GM21381 (cell line): Measurements from ENCODE around the gene BDKRB2.

Source experiments
- ATAC-seq: cut with Tn5 transposase; IDR thresholded peaks from one replicate; pipeline ENCODE4 v1.9.1; 2021; ENCODE audit warnings: mild to moderate bottlenecking, moderate library complexity; ENCODE audit not compliant: unreplicated experiment

BDKRB2 gene

DNA sequence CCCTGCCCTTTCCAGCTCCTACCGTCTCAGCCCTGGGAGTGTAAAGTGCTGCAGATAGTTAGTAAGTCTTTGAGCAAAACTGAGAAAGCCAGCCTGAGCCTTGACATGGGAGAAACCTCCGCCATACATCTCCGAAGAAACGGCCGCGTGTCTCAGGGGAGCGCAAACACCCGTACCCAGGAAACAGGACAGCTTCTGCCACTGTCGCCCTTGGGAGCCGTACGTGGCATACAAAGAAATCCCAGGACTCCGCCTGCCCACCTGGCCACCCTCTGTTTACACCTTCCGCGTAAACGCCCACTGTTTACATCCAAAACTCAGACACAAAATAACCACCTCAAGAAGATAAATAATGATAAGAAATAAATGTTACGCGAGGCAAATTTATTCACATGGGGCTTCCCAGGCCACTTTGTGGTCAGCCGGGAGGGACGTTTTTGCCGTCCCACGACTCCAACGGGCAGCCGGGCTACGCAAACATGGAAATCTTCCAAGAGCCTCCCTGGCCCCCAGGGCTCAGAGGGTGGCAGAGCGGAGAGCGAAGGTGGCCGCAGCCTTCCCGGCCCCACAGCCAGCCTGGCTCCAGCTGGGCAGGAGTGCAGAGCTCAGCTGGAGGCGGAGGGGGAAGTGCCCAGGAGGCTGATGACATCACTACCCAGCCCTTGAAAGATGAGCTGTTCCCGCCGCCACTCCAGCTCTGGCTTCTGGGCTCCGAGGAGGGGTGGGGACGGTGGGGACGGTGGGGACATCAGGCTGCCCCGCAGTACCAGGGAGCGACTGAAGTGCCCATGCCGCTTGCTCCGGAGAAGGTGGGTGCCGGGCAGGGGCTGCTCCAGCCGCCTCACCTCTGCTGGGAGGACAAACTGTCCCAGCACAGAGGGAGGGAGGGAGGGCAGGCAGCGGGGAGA lies at the start of gene BDKRB2:
Gene BDKRB2 (plus strand): TSS at position 689 of the 908 bp plus-strand sequence. CDS start 32,269 bp downstream, outside the sequence.
- no peak for ATAC-seq

DNA sequence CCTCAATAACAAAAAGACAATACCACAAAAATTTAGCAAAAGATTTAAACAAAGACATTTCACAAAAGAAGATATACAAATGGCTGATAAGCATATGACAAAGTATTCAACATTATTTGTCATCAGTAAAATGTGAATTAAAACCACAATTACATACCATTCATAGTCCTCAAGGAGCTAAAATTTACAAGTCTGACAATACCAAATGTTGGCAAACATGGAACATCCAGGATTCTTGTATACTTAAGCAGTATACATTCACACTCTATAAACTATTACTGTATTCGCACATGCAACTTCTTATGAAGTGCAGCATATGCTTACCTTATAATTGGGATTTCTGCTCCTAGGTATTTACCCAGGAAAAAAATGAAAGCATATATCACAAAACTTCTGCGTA lies 49.7 kb upstream of the BDKRB2 start:
- ATAC-seq, result no peak

DNA sequence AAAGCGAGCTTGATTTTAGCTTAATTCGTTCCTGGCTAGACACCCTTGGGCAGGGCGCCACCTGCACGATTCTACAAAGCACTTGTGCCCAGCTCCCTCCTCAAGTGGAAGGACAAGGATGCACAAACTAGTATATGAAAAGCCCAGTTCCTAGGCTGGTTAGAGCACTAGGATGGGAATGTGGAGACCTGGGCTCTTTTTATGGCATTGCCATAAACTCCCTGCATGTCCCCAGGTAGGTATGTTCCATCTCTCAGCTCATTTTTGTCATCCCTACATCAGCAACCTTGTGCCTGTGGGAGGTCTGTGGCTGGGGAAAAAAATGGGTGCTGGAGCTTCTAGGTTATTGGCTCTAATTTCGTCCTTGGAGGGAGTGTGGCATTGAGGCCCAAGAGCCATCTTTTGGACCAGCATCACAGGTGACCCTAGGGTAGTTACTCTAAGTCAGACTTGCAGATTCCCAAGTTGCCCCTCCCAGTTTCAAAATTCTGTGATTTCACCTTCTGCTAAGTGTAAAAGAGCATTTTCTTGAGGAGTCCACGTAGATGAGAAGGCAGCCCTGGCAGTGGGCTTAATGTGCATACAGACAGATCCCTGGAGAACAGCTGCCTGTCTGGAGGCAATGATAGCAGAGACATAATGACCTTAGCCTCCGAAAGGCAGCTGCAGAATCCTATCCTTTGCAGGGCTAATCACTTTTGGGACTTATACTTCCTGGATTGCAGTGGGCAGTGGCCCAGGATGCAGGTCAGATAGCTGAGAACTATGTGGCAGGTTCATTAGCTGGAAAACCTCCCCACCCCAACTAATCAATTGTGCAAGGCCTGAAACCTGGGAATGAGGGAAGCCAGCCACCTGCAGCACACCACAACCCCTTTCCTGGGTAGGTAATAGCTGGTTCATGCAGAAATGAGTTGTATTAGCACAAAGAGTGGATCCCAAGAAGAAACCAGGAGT lies 47.6 kb upstream of the BDKRB2 start:
- ATAC-seq, result no peak

DNA sequence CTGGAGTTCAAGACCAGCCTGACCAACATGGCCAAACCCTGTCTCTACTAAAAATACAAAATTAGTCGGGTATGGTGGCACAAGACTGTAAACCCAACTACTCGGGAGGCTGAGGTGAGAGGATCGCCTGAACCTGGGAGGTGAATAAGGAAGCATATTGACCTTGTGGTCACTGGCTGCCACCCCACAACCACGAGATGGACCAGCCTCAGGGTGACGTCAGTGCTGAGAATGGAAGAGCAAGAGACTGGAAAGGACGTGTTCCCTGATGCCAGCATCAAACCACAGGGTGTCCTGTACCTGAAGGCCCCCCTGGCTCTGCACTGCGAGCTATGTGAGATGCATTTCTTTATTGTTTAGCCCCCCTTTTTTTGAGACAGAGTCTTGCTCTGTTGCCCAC lies 45.9 kb upstream of the BDKRB2 start:
- no peak for ATAC-seq

DNA sequence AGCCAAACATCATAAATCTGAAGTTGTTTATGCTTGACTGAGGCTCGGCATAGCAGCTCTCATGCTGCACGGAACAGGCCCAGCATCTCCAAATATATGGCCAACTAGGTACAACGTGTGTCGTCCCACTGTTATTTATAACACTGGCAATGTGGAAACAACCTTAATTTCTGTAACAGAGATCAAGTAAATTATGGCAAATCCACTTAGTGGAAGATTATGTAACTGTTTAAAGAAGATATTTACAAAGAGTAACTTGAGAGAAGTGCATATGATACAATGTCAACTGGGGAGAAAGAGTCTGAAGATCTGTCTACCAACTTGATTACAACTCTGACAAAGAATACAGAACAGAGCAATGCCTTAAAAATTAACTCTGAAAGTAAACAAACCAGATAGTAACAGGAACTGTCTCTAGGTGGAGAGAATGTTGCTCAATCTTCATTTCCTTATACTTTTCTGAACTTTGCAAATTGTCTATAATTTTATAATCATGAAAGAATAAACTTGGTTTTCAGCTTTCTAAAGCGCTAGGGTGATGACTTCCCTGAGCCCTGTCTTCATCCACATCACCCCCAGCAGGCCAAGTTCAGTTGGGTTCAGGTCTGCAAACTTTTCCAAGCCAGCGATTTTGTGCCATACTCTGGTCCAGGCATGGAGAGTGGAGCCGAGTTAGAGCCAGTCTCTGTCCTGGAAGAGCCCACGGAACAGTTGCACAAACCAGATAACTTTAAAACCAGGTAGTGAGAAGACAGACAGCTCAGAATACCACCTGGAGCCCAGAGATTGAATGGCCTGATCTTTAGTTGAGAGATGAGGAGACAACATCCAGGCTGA lies 44.3 kb upstream of the BDKRB2 start:
- no peak for ATAC-seq

DNA sequence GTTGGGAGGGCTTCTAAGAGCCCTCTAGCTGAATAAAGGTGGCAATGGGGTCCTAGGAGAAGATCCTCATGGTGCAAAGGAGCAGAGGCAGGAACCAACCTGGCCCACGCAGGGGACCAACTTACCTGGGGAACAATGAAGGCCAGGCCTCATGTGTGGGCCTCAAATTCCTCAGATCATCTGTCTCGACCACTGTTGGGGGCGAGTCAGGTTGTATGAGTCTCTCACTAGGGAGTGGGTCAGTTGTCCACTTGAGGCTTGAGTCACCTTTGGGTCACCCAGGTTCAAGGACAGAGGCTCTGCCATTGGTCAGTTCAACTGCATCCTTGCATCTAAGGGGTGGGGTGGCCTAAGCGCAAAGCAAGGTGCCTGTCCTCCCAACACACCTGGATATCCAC lies 43.7 kb upstream of the BDKRB2 start:
- no peak for ATAC-seq

DNA sequence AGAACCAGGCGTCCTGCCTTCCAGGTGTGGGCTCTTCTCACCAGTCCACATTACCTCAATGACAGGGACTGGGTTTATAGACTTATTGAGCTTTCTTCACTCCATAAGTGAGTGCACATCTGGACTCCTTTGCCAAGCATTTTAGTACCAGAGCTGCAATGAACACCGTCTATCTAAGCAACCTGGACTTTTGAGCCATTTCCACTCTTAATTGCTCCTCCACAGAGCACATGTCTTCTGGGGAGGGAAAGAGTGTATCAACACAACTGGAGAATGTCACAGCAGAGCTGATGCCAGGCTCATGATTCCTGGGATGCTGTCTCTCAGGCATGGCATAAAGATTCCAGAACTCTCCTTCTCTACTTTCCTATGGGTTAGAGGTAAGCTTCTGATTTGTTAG lies 43.0 kb upstream of the BDKRB2 start:
- ATAC-seq, result no peak

DNA sequence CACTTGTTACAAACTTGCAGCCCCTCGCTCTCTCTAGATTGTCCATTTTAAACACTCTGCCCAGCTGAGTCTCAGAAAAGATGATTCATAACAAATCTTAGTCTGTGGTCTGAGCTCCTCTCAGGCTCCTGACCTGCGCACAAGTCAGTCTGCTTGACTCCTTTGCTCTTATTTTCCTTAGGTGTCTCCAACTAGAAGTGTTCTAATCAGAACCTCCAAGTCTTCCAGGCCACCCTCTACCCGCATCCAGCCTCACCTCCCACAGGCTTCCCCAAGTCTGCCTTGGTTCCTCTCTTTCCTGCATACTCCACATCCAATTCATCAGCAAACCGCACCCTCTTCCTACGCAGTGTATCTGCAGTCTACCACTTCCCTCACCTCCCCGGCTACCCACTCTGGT lies 42.4 kb upstream of the BDKRB2 start:
- no peak for ATAC-seq

DNA sequence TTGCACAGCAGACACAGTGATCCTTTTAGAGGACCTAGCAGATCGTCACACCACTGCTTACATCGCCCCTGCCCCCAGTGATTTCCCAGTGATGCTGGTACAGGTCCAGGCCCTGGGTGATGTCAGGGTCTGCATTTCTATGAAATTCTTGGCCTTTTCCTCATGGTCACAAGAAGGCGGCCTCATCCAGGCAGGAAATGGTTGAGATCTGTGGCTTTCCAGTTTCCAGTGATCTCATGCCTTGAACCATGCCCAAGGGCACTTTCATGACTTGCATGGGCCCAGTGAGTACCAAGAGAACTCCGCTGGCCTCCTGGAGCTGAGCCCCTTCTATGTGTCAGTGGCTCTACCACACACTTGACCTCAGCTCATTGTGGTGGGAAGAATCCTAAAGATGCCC lies 41.9 kb upstream of the BDKRB2 start:
- no peak for ATAC-seq

DNA sequence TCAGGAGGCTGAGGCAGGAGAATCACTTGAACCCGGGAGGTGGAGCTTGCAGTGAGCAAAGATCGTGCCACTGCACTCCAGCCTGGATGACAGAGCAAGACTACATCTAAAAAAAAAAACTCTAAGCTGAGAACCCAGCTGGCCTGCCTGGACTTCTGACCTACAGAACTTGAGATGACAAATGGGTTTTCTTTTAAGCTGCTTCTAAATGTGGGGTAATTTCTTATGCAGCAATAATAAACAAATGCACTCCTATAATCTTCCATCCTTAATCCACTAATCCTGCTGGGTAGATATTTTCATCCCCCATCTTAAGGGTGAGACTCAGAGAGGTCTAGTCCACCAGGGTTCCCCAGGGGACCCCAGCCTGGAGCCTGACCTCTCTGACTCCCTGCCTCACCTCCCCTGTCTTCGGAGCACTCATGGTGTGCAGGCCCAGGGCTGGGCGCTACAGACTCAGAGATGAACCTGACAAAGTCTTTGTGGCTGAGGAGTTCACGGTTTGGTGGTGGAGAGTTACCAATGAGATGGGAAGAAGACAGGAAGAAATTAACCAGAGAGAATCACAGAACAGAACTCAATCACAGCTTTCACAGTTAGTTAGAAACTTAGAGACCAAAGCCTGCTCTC lies 39.7 kb upstream of the BDKRB2 start:
- no peak for ATAC-seq

DNA sequence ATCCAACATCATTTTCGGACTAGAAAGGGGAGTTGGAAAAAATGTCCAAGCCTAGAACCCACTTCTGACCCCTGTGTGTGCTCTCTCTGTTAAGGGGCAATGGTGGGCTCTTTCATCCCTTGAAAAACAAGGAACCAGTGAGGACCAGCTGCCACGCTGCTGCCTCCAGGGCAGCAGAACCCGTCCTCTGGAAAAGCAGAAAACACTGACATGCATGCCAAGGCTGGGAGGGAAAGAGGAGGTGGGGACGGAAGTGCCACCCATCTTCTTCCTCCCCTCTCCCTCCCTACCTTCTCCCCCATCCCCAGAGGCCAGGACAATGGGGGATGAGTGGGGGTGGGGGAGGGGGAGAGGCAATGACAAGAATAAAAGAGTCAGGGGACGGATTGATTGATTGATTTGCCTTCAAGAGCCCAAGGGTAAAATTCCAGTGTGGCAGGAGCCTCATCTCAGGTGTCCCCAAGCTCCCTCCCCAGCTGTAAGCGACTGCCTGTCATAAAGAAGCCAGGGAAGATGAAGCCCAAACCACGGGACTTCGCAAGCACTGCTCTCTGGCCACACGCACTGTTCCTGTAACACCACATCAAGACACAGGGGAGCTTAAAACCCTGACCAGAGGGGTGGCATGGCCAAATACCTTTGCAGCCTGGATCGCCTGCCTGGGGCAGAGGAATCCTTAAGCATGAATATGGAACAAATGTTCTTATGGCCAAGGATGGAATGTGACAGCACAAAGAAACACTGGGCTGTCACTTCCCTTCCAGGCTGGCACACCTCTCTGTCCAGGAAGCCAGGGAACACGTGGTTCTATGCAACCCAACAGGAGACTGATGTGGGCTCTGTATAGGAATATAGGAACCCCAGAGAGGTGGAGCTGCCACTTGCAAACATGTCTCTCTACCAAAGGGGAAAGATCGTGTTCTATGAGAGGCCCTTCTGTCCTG lies 38.9 kb upstream of the BDKRB2 start:
- ATAC-seq, result no peak

DNA sequence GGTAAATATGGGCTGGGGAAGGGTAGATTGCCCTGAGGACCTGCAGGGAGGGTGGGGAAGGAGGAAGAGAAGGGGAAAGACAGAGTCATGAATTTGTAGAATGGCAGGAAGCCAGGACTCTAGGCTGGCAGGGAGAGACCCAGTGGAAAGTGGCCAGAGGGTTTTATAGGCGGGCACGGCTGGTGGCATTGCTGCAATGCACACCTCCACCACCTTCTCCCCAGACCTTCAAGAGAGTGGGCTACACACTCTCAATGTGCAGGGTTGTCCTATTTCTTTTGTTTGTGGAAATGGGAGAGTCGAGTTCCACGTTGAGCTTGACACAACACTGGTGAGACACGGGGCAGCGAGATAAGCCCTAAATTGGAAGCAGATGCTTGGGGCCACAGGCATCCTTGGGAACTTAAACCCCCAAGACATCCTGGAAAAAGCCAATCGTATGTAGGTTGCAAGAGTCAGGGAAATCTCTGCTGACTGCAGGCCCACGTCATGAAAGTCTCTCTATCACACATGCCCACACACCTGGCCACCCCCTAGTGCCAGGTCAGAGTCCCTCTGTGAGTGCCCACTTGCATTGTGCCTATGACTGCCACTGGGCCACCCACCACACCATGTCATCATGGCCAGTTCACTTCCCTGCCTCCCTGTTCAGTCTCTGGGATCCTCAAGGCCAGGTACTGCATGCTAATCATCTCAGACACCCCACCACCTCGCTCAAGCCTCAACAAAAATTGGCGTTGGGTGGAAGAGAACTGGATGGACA lies 38.0 kb upstream of the BDKRB2 start:
- no peak for ATAC-seq

DNA sequence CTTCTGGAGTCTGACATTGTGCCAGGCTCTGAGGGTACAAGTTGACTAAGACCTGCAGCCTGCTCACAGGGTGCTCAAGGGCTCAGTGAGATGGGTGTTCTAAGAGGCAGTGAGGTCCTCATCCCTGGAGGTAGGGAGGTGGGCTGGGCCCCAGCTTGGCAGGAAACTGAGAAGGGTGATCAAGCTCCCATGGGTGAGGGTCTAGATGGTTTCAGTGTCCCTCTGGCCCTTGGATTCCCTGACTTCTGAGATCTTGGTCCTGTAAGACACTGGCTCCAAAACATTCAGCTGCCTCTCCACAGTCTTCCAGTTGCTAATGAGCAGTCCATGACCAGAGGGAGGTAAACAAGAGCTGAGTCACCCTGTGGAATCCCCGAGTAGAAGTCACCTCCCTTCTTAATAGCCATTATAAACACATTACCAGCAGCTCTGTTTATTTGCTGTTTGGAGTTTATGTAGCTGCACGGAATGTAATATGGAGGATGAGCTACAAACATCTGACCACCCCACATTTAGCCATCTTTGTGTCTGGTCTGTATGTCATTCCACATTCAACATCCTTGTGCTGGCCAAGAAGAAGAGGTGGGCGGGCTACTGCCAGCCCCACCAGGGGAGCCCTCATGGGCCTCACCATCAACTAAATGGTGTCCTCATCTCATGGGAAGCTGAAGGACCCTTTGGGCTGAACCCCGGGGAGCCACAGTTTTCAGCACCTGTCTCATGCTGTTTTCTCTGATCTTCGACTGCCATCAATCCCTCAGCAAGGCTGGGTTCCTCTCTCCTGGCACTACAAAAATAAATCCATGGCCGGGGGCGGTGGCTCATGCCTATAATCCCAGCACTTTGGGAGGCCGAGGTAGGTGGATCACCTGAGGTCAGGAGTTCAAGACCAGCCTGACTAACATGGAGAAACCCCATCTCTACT lies 37.2 kb upstream of the BDKRB2 start:
- no peak for ATAC-seq

DNA sequence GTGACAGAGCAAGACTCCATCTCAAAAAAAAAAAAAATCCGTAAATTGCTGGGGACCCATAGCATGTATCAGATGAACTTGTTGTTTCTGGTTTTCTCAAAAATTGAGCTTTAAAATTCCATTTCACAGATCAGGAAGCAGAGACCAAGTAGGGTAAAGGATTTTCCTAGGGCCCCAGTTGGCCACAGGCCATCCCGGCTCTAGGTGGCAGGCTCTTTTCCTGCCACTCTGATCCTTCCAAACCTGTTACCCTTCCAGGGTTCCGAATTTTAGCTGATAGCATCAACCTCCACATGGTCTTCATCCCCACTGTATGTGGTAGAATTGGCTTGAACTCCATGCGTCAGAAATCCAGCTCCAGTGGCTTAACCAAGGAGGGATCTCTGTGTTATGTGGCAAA lies 36.1 kb upstream of the BDKRB2 start:
- ATAC-seq, result no peak

DNA sequence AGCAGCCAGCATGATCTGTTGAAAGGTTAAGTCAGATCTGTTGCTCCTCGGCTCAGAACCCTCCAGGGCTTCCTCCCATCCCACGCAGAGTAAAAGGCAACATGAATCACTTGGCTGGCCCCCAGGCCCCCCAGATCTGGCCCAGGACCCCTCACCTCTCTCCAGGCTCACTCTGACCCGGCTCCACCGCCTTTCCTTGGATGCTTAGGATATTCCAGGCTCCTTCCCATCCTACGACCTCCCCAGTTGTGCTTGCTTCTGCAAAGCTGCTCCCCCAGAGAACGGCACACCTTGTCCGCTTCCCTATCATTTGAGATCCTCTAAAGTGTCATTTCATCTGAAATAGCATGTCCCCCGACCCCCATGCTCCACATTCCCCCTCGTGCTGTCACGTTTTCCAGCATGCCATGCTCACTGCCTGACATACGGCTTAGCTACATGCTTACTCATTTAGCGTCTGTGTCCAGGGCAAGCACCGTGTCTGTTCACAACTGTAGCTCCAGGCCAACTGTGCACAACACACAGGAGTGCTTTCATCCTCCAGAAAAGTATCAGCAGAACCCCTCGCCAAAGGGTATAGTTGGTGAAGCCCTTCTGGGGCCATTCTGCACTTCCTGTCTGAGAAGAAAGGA lies 33.6 kb upstream of the BDKRB2 start:
- ATAC-seq, result no peak

DNA sequence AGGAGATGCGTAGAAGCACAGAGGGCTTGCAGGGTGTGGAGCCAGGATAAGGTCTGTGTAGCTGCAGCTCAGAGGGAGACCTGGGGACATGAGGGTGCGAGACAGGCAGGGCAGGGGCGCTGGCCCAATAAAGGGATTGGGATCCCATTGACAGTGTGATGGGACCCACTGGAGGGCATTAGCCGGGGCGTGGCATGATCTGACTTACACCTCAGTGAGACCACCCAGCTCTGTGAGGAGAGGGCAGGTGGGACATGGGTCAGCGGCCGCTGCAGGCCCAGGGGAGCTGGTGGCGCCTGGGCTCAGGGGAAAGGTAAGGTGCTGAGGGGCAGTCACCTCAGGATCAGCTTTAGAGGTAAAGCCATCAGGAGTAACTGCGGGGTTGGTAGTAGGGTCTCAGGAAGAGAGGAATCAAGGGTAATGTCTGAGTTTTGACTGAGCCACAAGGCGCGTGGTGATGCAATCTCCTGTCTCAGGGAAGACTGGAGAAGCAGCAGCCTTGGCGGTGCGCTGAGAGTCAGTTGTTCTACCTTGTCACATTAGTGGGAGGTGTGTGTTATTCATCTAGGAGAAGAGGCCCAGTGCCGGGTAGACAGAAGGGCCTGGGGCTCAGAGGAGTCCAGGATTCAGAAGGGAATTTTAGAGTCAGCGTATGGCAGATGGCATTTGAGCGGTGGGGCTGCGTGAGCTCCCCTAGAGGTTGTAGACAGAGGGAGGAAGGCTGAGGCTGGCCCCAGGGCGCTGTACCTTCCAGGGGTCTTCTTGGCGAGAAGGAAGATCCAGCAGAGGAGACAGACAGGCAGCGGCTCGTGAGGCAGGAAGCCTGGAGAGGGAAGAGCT lies 30.8 kb upstream of the BDKRB2 start:
- ATAC-seq, result no peak
